Upper lobe of right lung (tissue), 1 donor: ENCODE measurements around the gene LAD1. TPM values are rescaled to one million over a fixed set of nuclear protein-coding genes. Genes with fewer than 3 reads are reported as not detected.

ENCODE experiments used
- ATAC-seq: fragments of 200-7000 bp; cut with Tn5 transposase; one replicate; pipeline ENCODE4 v1.9.1; 2020; ENCODE audit warnings: mild to moderate bottlenecking, moderate library complexity
- DNase-seq: peaks from one replicate; pipeline ENCODE4 v3.0.0-alpha.2; 2020
- H3K27ac ChIP-seq: fragments of 200-600 bp; one replicate; pipeline ENCODE4 v1.8.0; 2022
- H3K27me3 ChIP-seq: fragments of 200-600 bp; one replicate; pipeline ENCODE4 v1.8.0; 2022; ENCODE audit warnings: mild to moderate bottlenecking
- H3K36me3 ChIP-seq: fragments of 200-600 bp; one replicate; pipeline ENCODE4 v1.8.0; 2022
- H3K4me1 ChIP-seq: fragments of 200-600 bp; one replicate; pipeline ENCODE4 v1.8.0; 2022
- H3K4me3 ChIP-seq: fragments of 200-600 bp; one replicate; pipeline ENCODE4 v1.8.0; 2022; ENCODE audit warnings: mild to moderate bottlenecking
- H3K9me3 ChIP-seq: fragments of 200-600 bp; one replicate; pipeline ENCODE4 v1.8.0; 2022
- CTCF ChIP-seq: fragments of 200-600 bp; IDR thresholded peaks from one replicate; pipeline ENCODE4 v1.8.0; 2022; ENCODE audit warnings: antibody characterized with exemption
- intact Hi-C: fragments of 100-400 bp; cut with DNase I; formaldehyde crosslinking; loops from one replicate; pipeline ENCODE4 v1.11.0; 2022
- total RNA-seq: library from RNA; stranded (reverse); fragmentation: NEBNext Ultra II Directional; extraction: Animal tissue kit (Norgen Biotek cat#: 25700); gene quantifications from one replicate; pipeline ENCODE4 v1.2.1, GENCODE V29; 2021
- donor health status: DM: no; HTN: yes; CAD: no; lungs with severe emphysema.

Gene LAD1
- total RNA-seq, 1 donor from 2014 or later, result 42.6 TPM

GRCh38 chr1:201384406-201384782, 14.7 kb downstream of the LAD1 start:
- Histone ChIP-seq H3K36me3 (no peaks in the 10 kb centered on the region), H3K27me3 (no peaks in the 10 kb centered on the region), H3K4me3 (no peak overlapping the region), H3K27ac (no peak overlapping the region), H3K4me1 (peaks cover 6% of the 10 kb centered on the region), H3K9me3 (no peaks in the 10 kb centered on the region)
- DNase-seq (no peak), ATAC-seq (no peak)
- TF ChIP-seq CTCF, result no peak
- intact Hi-C loops, result no loop called here

GRCh38 chr1:201383647-201384405, 15.3 kb downstream of the LAD1 start:
- H3K4me3 ChIP-seq, result no peak overlapping the region
- no peaks in the 10 kb centered on the region for H3K36me3 ChIP-seq
- intact Hi-C loops, result no loop called here
- H3K4me1 ChIP-seq, result peaks cover 6% of the 10 kb centered on the region
- H3K9me3 ChIP-seq, result no peaks in the 10 kb centered on the region
- no peak for TF ChIP-seq CTCF
- DNase-seq (no peak), ATAC-seq (no peak)
- H3K27ac ChIP-seq, result no peak overlapping the region
- no peaks in the 10 kb centered on the region for H3K27me3 ChIP-seq

- peaks cover 11% of the 10 kb centered on the region for H3K4me1 ChIP-seq
- H3K27ac ChIP-seq, result no peak overlapping the region
- intact Hi-C loops, result no loop called here
- H3K27me3 ChIP-seq, result no peaks in the 10 kb centered on the region
- DNase-seq (peak; percentile 92), ATAC-seq (peak; percentile 53)
- no peak overlapping the region for H3K4me3 ChIP-seq
- no peaks in the 10 kb centered on the region for H3K9me3 ChIP-seq
- no peaks in the 10 kb centered on the region for H3K36me3 ChIP-seq
- TF ChIP-seq CTCF, result no peak
Observed at GRCh38 chr1:201381130-201381529, 18.0 kb downstream of the LAD1 start.

- H3K4me1 ChIP-seq, result peaks cover 11% of the 10 kb centered on the region
- no peak overlapping the region for H3K4me3 ChIP-seq
- DNase-seq (no peak), ATAC-seq (no peak)
- H3K27me3 ChIP-seq, result no peaks in the 10 kb centered on the region
- TF ChIP-seq CTCF, result no peak
- intact Hi-C loops, result no loop called here
- no peak overlapping the region for H3K27ac ChIP-seq
- no peaks in the 10 kb centered on the region for H3K36me3 ChIP-seq
- H3K9me3 ChIP-seq, result no peaks in the 10 kb centered on the region
Observed at GRCh38 chr1:201379733-201380242, 19.3 kb downstream of the LAD1 start.

- intact Hi-C loops, result no loop called here
- Histone ChIP-seq H3K4me1 (peaks cover 11% of the 10 kb centered on the region), H3K27me3 (no peaks in the 10 kb centered on the region), H3K36me3 (no peaks in the 10 kb centered on the region), H3K9me3 (no peaks in the 10 kb centered on the region), H3K4me3 (no peak overlapping the region), H3K27ac (no peak overlapping the region)
- ATAC-seq, result no peak
- no peak for TF ChIP-seq CTCF
- DNase-seq, result no peak
Observed at GRCh38 chr1:201378804-201379203, 20.3 kb downstream of the LAD1 start.
